OCI-LY3 (cell line): ENCODE results near the gene NUP98.
A peak's percentile ranks its signal among the peaks of the same experiment; 100 is the strongest.
"Not testable (repeated sequence)": the region's sequence is repeated elsewhere in the genome, so short reads cannot be mapped to it uniquely, and the experiment has no call there.

Experiments
- H2AFZ ChIP-seq: fragments of 200-600, 300-600 bp; shearing (Covaris generic); 2 replicates; pipeline ENCODE4 v1.6.0; 2014; ENCODE audit warnings: antibody characterized with exemption, low read depth, low read length
- H3K27ac ChIP-seq: fragments of 200-600, 300-600 bp; sonication (generic); 2 replicates; pipeline ENCODE4 v1.5.1; 2014; ENCODE audit warnings: mild to moderate bottlenecking, low read length, moderate library complexity, mixed read lengths
- H3K27me3 ChIP-seq: fragments of 200-600, 300-600 bp; sonication (generic); 2 replicates; pipeline ENCODE4 v1.6.1; 2014; ENCODE audit warnings: low read depth, low read length, mixed read lengths
- H3K36me3 ChIP-seq: fragments of 200-600, 300-600 bp; sonication (generic); replicated peaks from 2 replicates; pipeline ENCODE3; 2014; ENCODE audit warnings: low read depth, low read length, mixed read lengths
- H3K4me1 ChIP-seq: fragments of 300-600, 200-600 bp; sonication (generic); 2 replicates; pipeline ENCODE4 v1.6.1; 2014; ENCODE audit warnings: low read length, mixed read lengths
- H3K4me2 ChIP-seq: fragments of 200-600, 300-600 bp; sonication (generic); 2 replicates; pipeline ENCODE4 v1.6.1; 2014; ENCODE audit warnings: low read length, mixed read lengths
- H3K4me3 ChIP-seq: fragments of 300-600, 200-600 bp; sonication (generic); 2 replicates; pipeline ENCODE4 v1.5.1; 2014; ENCODE audit warnings: antibody characterized with exemption, mild to moderate bottlenecking, low read length, moderate library complexity
- H3K79me2 ChIP-seq: fragments of 300-600, 200-600 bp; shearing (Covaris generic); 2 replicates; pipeline ENCODE4 v1.6.1; 2014; ENCODE audit warnings: mild to moderate bottlenecking, low read length, mixed read lengths
- H3K9ac ChIP-seq: fragments of 300-600, 200-600 bp; shearing (Covaris generic); 2 replicates; pipeline ENCODE4 v1.6.0; 2014; ENCODE audit warnings: mild to moderate bottlenecking, low read length, moderate library complexity
- H3K9me3 ChIP-seq: fragments of 200-600, 300-600 bp; shearing (Covaris generic); 2 replicates; pipeline ENCODE4 v1.6.1; 2014; ENCODE audit warnings: low read length, mixed read lengths; ENCODE audit not compliant: insufficient read depth
- H4K20me1 ChIP-seq: fragments of 200-600, 300-600 bp; sonication (generic); 2 replicates; pipeline ENCODE4 v1.6.1; 2016; ENCODE audit warnings: low read length, mixed read lengths; ENCODE audit not compliant: insufficient read depth
- EZH2phosphoT487 ChIP-seq: fragments of 200-600 bp; shearing (Covaris generic); IDR thresholded peaks from 2 replicates; pipeline ENCODE4 v1.6.1; 2018; ENCODE audit warnings: antibody characterized with exemption, mixed run types, low read depth
- TF ChIP-seq, protein P1 (sequence below): fragments of 200-600, 300-600 bp; sonication (generic); IDR thresholded peaks from 2 replicates; pipeline ENCODE4 v1.5.1; 2014; ENCODE audit warnings: antibody characterized with exemption, low read length, low read depth

Gene NUP98

DNA sequence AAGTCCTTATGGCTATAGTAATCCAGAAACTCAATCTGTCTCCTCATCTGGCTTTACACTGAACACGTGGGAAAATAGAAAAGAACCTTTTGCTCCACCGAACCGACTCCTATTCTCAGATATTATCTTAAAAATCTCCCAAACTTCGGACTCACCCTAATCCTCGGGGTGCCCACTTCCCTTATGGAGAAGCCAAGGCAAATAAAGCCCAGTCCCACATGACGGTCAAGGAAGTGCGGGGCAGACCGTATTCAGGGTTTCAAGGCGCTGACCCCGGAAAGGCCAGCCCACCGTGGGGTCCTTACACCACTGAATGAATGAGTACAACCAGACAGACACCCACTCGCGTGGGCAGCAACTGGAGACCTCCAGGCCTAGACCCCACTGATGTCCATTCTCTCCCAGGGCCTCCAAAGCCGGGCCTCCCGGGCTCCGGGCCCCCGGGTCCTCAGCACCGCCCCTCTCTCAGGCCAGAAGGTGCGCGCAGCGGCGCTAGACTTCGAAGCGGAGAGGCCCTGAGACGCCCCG, 489 bp downstream of the NUP98 start:
- peaks cover 34% of the 10 kb centered on the region for H3K36me3 ChIP-seq
- TF ChIP-seq, protein P1, sequence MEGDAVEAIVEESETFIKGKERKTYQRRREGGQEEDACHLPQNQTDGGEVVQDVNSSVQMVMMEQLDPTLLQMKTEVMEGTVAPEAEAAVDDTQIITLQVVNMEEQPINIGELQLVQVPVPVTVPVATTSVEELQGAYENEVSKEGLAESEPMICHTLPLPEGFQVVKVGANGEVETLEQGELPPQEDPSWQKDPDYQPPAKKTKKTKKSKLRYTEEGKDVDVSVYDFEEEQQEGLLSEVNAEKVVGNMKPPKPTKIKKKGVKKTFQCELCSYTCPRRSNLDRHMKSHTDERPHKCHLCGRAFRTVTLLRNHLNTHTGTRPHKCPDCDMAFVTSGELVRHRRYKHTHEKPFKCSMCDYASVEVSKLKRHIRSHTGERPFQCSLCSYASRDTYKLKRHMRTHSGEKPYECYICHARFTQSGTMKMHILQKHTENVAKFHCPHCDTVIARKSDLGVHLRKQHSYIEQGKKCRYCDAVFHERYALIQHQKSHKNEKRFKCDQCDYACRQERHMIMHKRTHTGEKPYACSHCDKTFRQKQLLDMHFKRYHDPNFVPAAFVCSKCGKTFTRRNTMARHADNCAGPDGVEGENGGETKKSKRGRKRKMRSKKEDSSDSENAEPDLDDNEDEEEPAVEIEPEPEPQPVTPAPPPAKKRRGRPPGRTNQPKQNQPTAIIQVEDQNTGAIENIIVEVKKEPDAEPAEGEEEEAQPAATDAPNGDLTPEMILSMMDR: no peak
- TF ChIP-seq EZH2phosphoT487: no peak
- H4K20me1 ChIP-seq: peaks cover 45% of the 10 kb centered on the region

DNA sequence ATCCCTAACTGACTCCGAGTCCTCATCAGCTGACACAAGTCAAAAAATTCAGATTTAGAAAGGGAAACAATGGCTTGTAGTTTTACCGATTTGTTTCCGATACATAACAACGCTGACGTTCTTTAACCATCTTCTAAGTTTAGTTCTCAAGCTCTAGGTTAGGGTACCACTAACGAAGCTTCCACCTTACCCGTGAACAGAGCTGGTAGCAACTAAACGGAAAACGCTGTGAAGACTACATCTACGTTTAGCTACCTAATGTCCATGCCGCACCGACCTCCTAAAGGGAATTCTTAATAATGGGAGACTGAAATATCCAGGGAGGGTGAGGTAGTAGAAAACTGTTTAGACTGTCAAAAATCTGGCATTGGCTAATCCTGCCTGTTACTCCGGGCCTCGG, 1.0 kb downstream of the NUP98 start:
- Histone ChIP-seq H2AFZ (no peak overlapping the region), H3K4me3 (peak overlapping the region; percentile 95), H3K4me1 (peaks cover 16% of the 10 kb centered on the region), H3K36me3 (peaks cover 34% of the 10 kb centered on the region), H3K9me3 (no peaks in the 10 kb centered on the region), H3K27ac (peak overlapping the region; percentile 65), H3K9ac (peak overlapping the region; percentile 98), H3K27me3 (no peaks in the 10 kb centered on the region), H3K79me2 (peaks cover 73% of the 10 kb centered on the region), H3K4me2 (peak overlapping the region; percentile 90), H4K20me1 (peaks cover 45% of the 10 kb centered on the region)
- TF ChIP-seq EZH2phosphoT487: no peak
- TF ChIP-seq, protein P1: no peak

More for the DNA sequence above, 489 bp downstream of the NUP98 start:
- Histone ChIP-seq H2AFZ (no peak overlapping the region), H3K27ac (peak overlapping the region; percentile 65), H3K4me1 (peaks cover 16% of the 10 kb centered on the region), H3K9me3 (no peaks in the 10 kb centered on the region), H3K4me3 (peak overlapping the region; percentile 95), H3K9ac (peak overlapping the region; percentile 98), H3K27me3 (no peaks in the 10 kb centered on the region), H3K79me2 (peaks cover 68% of the 10 kb centered on the region), H3K4me2 (peak overlapping the region; percentile 90)

DNA sequence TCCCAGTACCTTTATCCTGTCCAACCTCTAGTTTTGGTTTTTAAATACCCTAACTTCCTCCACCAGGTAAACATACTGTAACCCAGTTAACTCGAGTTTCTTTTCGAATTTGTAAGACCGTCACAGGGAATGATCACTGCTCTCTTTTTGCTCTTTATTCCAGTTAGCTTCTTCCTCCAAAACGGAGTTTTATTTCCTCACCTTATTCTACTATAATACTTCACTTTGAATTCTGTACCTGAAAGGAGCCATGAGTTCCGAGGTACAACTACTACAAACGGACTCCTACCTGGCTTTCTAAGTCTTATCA, 1.4 kb downstream of the NUP98 start:
- Histone ChIP-seq H2AFZ (no peak overlapping the region), H3K36me3 (peaks cover 34% of the 10 kb centered on the region), H4K20me1 (peaks cover 45% of the 10 kb centered on the region), H3K4me1 (peaks cover 16% of the 10 kb centered on the region), H3K79me2 (peaks cover 77% of the 10 kb centered on the region), H3K9me3 (no peaks in the 10 kb centered on the region), H3K27me3 (no peaks in the 10 kb centered on the region), H3K9ac (peak overlapping the region; percentile 98), H3K4me3 (peak overlapping the region; percentile 95), H3K4me2 (peak overlapping the region; percentile 90), H3K27ac (no peak overlapping the region)
- TF ChIP-seq, protein P1: no peak
- no peak for TF ChIP-seq EZH2phosphoT487

DNA sequence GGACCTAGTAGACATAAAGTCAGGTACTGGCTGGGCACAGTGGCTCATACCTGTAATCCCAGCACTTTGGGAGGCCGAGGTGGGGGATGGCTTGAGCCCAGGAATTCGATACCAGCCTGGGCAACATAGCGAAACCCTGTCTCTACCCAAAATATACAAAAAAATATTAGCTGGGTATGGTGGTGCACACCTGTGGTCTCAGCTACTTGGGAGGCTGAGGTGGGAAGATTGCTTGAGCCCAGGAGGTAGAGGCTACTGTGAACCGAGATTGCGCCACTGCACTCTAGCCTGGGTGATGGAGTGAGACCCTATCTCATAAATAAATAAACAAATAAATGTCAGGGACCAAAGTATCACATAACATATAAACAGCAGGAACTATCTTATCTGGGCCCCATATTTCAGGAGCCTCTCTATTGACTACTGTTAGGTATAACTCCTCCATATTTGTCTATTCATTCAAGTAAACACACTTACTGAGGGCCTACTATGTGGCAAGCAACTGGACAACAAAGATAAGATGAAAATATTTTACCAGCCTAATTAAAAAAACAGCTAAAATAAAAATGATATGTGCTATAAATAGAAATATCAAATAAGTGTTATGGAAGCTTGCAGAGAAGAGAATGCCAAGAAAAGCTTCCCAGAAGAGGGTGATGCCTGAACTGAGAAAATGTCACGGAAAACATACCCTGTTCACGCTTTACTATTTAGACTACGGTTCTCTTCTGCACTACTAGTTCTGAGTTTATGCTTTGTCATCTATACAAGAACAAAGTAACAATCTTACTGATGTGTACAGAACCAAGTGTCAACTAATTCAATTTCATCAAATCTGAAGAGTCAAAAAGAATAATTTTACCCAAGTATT, 2.0 kb downstream of the NUP98 start:
- H3K36me3 ChIP-seq: peaks cover 35% of the 10 kb centered on the region
- H3K9me3 ChIP-seq: no peaks in the 10 kb centered on the region
- no peak overlapping the region for H2AFZ ChIP-seq
- H3K27me3 ChIP-seq: no peaks in the 10 kb centered on the region
- H3K4me2 ChIP-seq: peak overlapping the region; percentile 90
- peaks cover 83% of the 10 kb centered on the region for H3K79me2 ChIP-seq
- 0 out of 2 replicates have a peak overlapping the region, but pooled peaks have one; percentile 98 for H3K9ac ChIP-seq
- peak overlapping the region; percentile 95 for H3K4me3 ChIP-seq
- H3K27ac ChIP-seq: no peak overlapping the region
- peaks cover 49% of the 10 kb centered on the region for H4K20me1 ChIP-seq
- TF ChIP-seq EZH2phosphoT487: no peak
- TF ChIP-seq, protein P1: no peak
- peaks cover 16% of the 10 kb centered on the region for H3K4me1 ChIP-seq

DNA sequence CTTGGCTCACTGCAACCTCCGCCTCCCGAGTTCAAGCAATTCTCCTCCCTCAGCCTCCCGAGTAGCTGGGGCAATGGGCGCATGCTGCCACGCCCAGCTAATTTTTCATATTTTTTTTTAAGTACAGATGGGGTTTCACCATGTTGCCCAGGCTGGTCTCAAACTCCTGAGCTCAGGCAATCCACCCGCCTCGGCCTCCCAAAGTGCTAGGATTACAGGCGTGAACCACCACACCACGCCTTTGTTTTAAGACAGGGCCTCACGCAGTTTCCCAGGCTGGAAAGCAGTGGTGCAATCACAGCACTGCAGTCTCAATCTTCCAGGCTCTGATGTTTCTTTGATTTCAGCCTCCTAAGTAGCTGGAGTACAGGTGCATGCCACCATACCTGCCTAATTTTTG, 3.0 kb downstream of the NUP98 start:
- H3K36me3 ChIP-seq: peaks cover 37% of the 10 kb centered on the region
- H4K20me1 ChIP-seq: peaks cover 59% of the 10 kb centered on the region
- not testable (repeated sequence) for H3K27ac ChIP-seq, H3K9me3 ChIP-seq, H3K9ac ChIP-seq, H2AFZ ChIP-seq, H3K27me3 ChIP-seq, H3K4me2 ChIP-seq, H3K4me3 ChIP-seq
- peaks cover 93% of the 10 kb centered on the region for H3K79me2 ChIP-seq
- H3K4me1 ChIP-seq: peaks cover 16% of the 10 kb centered on the region
